NCI-H1105 treated with DMSO at 0.1 percent for 48 hours (cell line): Measurements from ENCODE around the gene IPMK.
"Not testable (repeated sequence)": the region's sequence is repeated elsewhere in the genome, so short reads cannot be mapped to it uniquely, and the experiment has no call there.

Experiments
- DNase-seq: peaks from one replicate; lab custom pipeline; 2025; lab: John Stamatoyannopoulos, UW

IPMK gene

GRCh38 chr10:58220769-58221451 lies 46.8 kb downstream of the IPMK start:
- DNase-seq, result no peak

- DNase-seq, result no peak
Measured at GRCh38 chr10:58219875-58220274, 47.8 kb downstream of the IPMK start.

- no peak for DNase-seq
Measured at GRCh38 chr10:58217612-58218011, 50.1 kb downstream of the IPMK start.

GRCh38 chr10:58212622-58213021 lies 55.1 kb downstream of the IPMK start:
- no peak for DNase-seq

- DNase-seq, result no peak
Measured at GRCh38 chr10:58210160-58210559, 57.5 kb downstream of the IPMK start.

- DNase-seq, result peak; percentile 36
Measured at GRCh38 chr10:58209669-58210068, 58.0 kb downstream of the IPMK start.

GRCh38 chr10:58206251-58206650 lies 61.4 kb downstream of the IPMK start:
- DNase-seq, result no peak

- no peak for DNase-seq
Measured at GRCh38 chr10:58201704-58202103, 66.0 kb downstream of the IPMK start.

GRCh38 chr10:58189269-58189668 lies 78.4 kb downstream of the IPMK start:
- DNase-seq, result no peak

- DNase-seq, result no peak
Measured at GRCh38 chr10:58184120-58184670, 83.5 kb downstream of the IPMK start.

GRCh38 chr10:58180666-58181065 lies 87.0 kb downstream of the IPMK start:
- DNase-seq, result no peak

GRCh38 chr10:58179238-58179637 lies 88.5 kb downstream of the IPMK start:
- DNase-seq, result no peak

GRCh38 chr10:58178811-58179210 lies 88.9 kb downstream of the IPMK start:
- no peak for DNase-seq

GRCh38 chr10:58177362-58177947 lies 90.2 kb downstream of the IPMK start:
- DNase-seq, result peak; percentile 39

GRCh38 chr10:58175990-58176900 lies 91.4 kb downstream of the IPMK start:
- DNase-seq, result no peak

GRCh38 chr10:58174831-58175230 lies 92.9 kb downstream of the IPMK start:
- no peak for DNase-seq

- no peak for DNase-seq
Measured at GRCh38 chr10:58173391-58173790, 94.3 kb downstream of the IPMK start.

- no peak for DNase-seq
Measured at GRCh38 chr10:58171146-58171545, 96.5 kb downstream of the IPMK start.

GRCh38 chr10:58164517-58164916 lies 103.2 kb downstream of the IPMK start:
- no peak for DNase-seq

- DNase-seq, result no peak
Measured at GRCh38 chr10:58158806-58159205, 108.9 kb downstream of the IPMK start.

- DNase-seq, result no peak
Measured at GRCh38 chr10:58157076-58157766, 110.5 kb downstream of the IPMK start.

- DNase-seq, result not testable (repeated sequence)
Measured at GRCh38 chr10:58155941-58156340, 111.8 kb downstream of the IPMK start.
